Peyer's patch (tissue), 4 donors: ENCODE measurements around the gene ARMH4. TPM values are rescaled to one million over a fixed set of nuclear protein-coding genes. Genes with fewer than 3 reads are reported as not detected.
"Not testable (repeated sequence)": the region's sequence is repeated elsewhere in the genome, so short reads cannot be mapped to it uniquely, and the experiment has no call there.

Experiments used
- DNase-seq, 3 donors: peaks; one replicate each; pipeline ENCODE4 v3.0.0-alpha.2; 2017 to 2019
- H3K27ac ChIP-seq, 4 donors: fragments of 200-600 bp; sonication (generic); one replicate each; pipeline ENCODE4 v1.5.1; 2016 to 2019
- H3K27me3 ChIP-seq, 2 donors: fragments of 200-600 bp; sonication (generic); one replicate each; pipeline ENCODE4 v1.5.1; 2019
- H3K36me3 ChIP-seq, 3 donors: fragments of 200-600 bp; sonication (generic); one replicate each; pipeline ENCODE4 v1.5.1; 2016 to 2019
- H3K4me1 ChIP-seq, 4 donors: fragments of 200-600 bp; sonication (generic); one replicate each; pipeline ENCODE4 v1.5.1; 2016 to 2019
- H3K4me3 ChIP-seq, 4 donors: fragments of 200-600 bp; sonication (generic); 1 replicate in 3 of 4; 2 replicates in 1 of 4; pipeline ENCODE4 v1.5.1; 2016 to 2019; ENCODE audit warnings: mild to moderate bottlenecking in 1 of 4
- H3K9me3 ChIP-seq, 4 donors: fragments of 200-600 bp; sonication (generic); one replicate each; pipeline ENCODE4 v1.5.1; 2016 to 2019; ENCODE audit warnings: mild to moderate bottlenecking in 1 of 4
- CTCF ChIP-seq, 6 experiments: fragments of 450-650 bp in 4 of 6; fragments of 200-600 bp in 2 of 6; sonication (generic) in 1 of 6; IDR thresholded peaks; one replicate each; pipeline ENCODE4 v1.5.1; 2017 to 2019; ENCODE audit warnings: antibody characterized with exemption in 6 of 6, mild to moderate bottlenecking in 3 of 6, moderate library complexity in 1 of 6
- POLR2A ChIP-seq, 2 donors: fragments of 450-650 bp; IDR thresholded peaks; one replicate each; pipeline ENCODE4 v1.5.1; 2017; ENCODE audit warnings: antibody characterized with exemption in 2 of 2, mild to moderate bottlenecking in 2 of 2, moderate library complexity in 2 of 2
- total RNA-seq, 4 donors: library from RNA; depleted of rRNA; stranded (reverse); fragments of >200 nt; gene quantifications; one replicate each; pipeline ENCODE4 v1.1.0, GENCODE V29; 2016

ARMH4 gene
- total RNA-seq, 4 donors from 2014 or later: 0.18 to 3.2 (median 1.4) TPM

- Histone ChIP-seq H3K9me3 (no peaks in the 10 kb centered on the region), H3K4me1 (no peaks in the 10 kb centered on the region), H3K27ac (no peak overlapping the region), H3K36me3 (no peaks in the 10 kb centered on the region), H3K27me3 (no peaks in the 10 kb centered on the region), H3K4me3 (no peak overlapping the region)
- DNase-seq: no peak
- TF ChIP-seq POLR2A (IDR thresholded peaks at IDR 0.05) (no peak), CTCF (IDR thresholded peaks at IDR 0.05) (no peak)
These were observed 20.6 kb downstream of the ARMH4 start for GRCh38 chr14:58131386-58131785.

DNA sequence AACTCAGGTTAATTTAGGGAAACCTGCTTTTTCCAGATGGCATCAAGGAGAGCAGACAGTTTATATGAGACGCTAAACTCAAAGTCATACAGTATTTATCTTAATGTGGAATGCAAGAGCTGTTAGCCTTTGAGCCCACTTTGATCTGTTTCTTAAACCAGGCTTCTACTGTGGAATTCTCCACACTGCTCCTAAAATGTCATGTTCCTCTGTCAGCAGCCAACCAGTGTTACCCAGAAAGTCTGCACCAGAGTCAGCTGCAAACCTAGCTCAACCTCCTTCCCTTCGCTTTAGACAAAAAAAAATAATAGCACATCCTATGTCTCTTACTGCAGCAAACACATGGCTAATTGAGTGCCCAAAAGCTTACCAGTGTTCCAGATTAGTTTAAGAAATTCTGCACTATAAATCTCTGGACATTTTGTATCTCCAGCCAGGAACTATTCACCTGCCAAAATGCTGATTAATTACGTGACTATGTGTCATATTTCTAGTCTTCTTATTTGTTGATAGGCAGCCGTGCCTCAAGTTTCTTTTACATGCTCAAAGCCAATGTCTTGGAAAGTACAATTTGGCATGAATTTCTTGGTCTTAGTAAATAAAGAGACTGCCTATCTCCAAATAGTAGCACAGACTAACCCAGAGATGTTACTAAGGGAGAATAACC is 21.8 kb downstream of the ARMH4 start:
- H3K27ac ChIP-seq: no peak overlapping the region
- no peaks in the 10 kb centered on the region for H3K36me3 ChIP-seq
- TF ChIP-seq POLR2A (IDR thresholded peaks at IDR 0.05) (no peak), CTCF (IDR thresholded peaks at IDR 0.05) (no peak)
- H3K4me3 ChIP-seq: no peak overlapping the region
- no peak for DNase-seq
- H3K4me1 ChIP-seq: no peaks in the 10 kb centered on the region
- no peaks in the 10 kb centered on the region for H3K27me3 ChIP-seq
- H3K9me3 ChIP-seq: no peaks in the 10 kb centered on the region

DNA sequence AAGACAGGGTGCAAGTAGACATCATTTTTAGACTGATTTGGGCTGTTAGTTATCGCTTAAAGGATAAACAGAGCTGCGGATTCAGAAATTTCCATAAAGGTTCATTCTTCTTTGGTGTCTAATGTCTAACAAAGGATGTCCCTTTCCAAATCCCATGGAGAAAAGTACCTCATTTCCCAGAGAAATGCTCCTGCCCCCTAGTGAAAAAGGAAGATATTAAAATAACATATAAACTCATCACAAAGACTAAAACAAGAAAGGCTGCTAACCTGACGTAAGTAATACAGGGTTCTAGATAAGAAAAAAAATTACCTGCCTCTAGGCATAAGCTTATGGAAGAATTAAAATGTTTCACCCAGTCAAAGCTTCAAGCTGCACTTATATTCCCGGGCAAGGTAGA is 22.8 kb downstream of the ARMH4 start:
- H3K36me3 ChIP-seq: no peaks in the 10 kb centered on the region
- H3K9me3 ChIP-seq: no peaks in the 10 kb centered on the region
- no peak overlapping the region for H3K4me3 ChIP-seq
- H3K27ac ChIP-seq: no peak overlapping the region
- H3K27me3 ChIP-seq: no peaks in the 10 kb centered on the region
- TF ChIP-seq POLR2A (IDR thresholded peaks at IDR 0.05): no peak
- no peak for TF ChIP-seq CTCF (IDR thresholded peaks at IDR 0.05)
- no peak for DNase-seq
- H3K4me1 ChIP-seq: no peaks in the 10 kb centered on the region

- no peak overlapping the region for H3K27ac ChIP-seq
- H3K36me3 ChIP-seq: no peaks in the 10 kb centered on the region
- no peaks in the 10 kb centered on the region for H3K27me3 ChIP-seq
- no peaks in the 10 kb centered on the region for H3K4me1 ChIP-seq
- TF ChIP-seq CTCF (IDR thresholded peaks at IDR 0.05) (no peak), POLR2A (IDR thresholded peaks at IDR 0.05) (no peak)
- DNase-seq: no peak
- H3K4me3 ChIP-seq: no peak overlapping the region
- H3K9me3 ChIP-seq: no peaks in the 10 kb centered on the region
These were observed 23.6 kb downstream of the ARMH4 start for GRCh38 chr14:58128416-58128815.

DNA sequence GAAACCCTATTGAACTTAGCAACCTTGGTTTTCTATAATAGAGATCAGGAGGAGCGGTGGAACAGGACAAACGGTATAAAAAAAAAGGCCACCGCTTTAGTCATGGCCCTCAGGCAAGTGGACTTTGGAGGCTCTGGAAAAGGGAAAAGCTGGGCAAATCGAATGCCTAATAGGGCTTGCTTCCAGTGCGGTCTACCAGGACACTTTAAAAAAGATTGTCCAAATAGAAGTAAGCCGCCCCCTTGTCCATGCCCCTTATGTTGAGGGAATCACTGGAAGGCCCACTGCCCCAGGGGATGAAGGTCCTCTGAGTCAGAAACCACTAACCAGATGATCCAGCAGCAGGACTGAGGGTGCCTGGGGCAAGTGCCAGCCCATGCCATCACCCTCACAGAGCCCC is 29.5 kb downstream of the ARMH4 start:
- H3K36me3 ChIP-seq, DNase-seq, H3K9me3 ChIP-seq, H3K4me1 ChIP-seq, H3K4me3 ChIP-seq, H3K27me3 ChIP-seq, H3K27ac ChIP-seq: not testable (repeated sequence)

GRCh38 chr14:58121530-58122186 is 30.4 kb downstream of the ARMH4 start:
- no peaks in the 10 kb centered on the region for H3K27me3 ChIP-seq

More at GRCh38 chr14:58121530-58122186, 30.4 kb downstream of the ARMH4 start:
- Histone ChIP-seq H3K4me3 (no peak overlapping the region), H3K27ac (no peak overlapping the region), H3K9me3 (no peaks in the 10 kb centered on the region), H3K4me1 (peaks cover 0 to 4% (median 0%) of the 10 kb centered on the region in 4 donors), H3K36me3 (no peaks in the 10 kb centered on the region)
- TF ChIP-seq POLR2A (IDR thresholded peaks at IDR 0.05) (no peak), CTCF (IDR thresholded peaks at IDR 0.05) (no peak)
- no peak for DNase-seq
